HEK293T (cell line): Measurements from ENCODE around the gene RAMP3.

Experiments used
- LEF1 ChIP-seq: fragments of 450-650 bp; IDR thresholded peaks from 2 replicates; pipeline ENCODE4 v1.6.1; 2017; ENCODE audit warnings: mild to moderate bottlenecking, borderline replicate concordance
- TARDBP ChIP-seq: fragments of 450-650 bp; IDR thresholded peaks from 2 replicates; pipeline ENCODE4 v1.6.1; 2016

DNA sequence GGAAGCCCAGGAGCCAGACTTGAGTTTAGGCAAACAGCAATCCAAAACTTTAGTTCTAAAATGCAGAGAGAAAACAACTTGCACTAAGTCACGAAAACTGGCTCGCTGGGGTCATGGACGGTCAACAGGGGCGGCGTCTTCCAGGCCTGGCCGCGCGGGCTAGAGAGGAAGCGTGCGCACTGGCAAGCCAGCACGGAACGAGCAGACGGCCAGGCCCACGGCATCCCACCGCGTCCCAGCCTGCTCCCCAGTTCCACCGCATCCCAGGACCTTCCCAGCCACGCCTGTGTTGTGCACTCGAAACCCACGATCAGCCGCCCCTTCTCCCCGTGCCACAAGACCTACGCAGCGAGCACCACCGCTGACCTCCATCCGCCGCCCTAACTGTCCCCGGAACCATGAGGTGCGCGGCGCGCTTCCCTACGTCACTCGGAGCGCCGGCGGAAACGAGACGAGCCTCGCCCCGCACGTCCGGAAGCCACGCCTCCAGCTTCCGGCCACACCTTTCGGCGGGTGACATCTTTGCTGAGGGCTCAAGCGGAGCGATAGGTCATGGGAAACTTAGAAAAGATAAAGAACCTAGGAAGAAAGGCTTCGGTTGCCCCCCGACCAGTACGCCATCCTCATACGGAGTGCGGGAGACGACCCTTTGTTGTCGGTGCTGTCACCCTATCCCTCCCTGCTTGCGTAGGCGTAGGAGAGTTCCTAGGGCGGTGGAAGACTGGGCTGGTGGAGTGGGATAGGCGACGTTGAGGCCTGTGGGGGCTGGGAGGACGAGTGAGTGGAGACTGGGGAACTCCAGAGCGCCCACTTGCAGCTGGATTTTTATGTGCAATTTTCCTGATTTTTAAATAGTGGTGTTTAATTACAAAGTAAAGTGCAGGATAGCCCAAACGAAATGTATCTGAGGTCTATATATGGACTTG is 46.0 kb upstream of the RAMP3 start, which contains the start of gene TBRG4:
- no peak for TF ChIP-seq TARDBP
- no peak for TF ChIP-seq LEF1
